ENCODE data around the gene ATXN1.
"Not testable (repeated sequence)": the region's sequence is repeated elsewhere in the genome, so short reads cannot be mapped to it uniquely, and the experiment has no call there.

The ATXN1 gene

DNA sequence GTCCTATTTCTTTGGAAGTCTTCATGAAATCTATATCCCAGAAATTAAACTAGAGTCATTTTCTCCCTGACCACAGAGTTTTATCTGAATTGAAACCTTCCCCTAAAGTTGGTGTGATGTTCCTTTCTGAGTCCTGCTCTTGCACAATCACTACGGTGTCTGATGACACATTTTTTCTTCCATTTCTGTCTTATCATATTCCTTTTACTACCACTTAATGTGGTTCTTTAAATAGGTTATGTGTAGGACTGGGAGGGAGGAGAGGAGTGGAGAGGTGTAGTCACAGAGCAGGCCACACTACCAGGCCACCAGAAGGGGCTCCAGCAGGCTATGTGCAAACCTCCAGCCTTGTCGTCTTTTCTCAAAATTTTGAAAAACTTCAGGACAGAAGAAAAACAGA lies 39.7 kb upstream of the ATXN1 start:
- H3K36me3 ChIP-seq (ENCODE audit: control insufficient read depth, insufficient read depth, low read length) = no peaks in the 10 kb centered on the region
- H3K9me3 ChIP-seq (ENCODE audit: control insufficient read depth, insufficient read depth, low read length) = no peaks in the 10 kb centered on the region
- H3K27me3 ChIP-seq (ENCODE audit: control insufficient read depth, insufficient read depth, low read length) = no peaks in the 10 kb centered on the region
- no peak overlapping the region for H3K27ac ChIP-seq (ENCODE audit: low read length)
- WGBS (ENCODE audit: insufficient coverage, insufficient read length) = no CpG with 5 or more reads among the region's 2 CpGs
- H3K4me1 ChIP-seq (ENCODE audit: control insufficient read depth, insufficient read depth, low read length) = peaks cover 5% of the 10 kb centered on the region; the same call in 1 of the 2 replicates
- no peak for DNase-seq (ENCODE audit: low read depth, low spot score)
- no peak overlapping the region for H3K4me3 ChIP-seq (ENCODE audit: low read length)

- Histone ChIP-seq H3K4me3 (ENCODE audit: low read length) (no peak overlapping the region), H3K36me3 (ENCODE audit: control insufficient read depth, insufficient read depth, low read length) (no peaks in the 10 kb centered on the region), H3K27ac (ENCODE audit: low read length) (no peak overlapping the region), H3K4me1 (ENCODE audit: control insufficient read depth, insufficient read depth, low read length) (peaks cover 5% of the 10 kb centered on the region; the same call in 1 of the 2 replicates), H3K9me3 (ENCODE audit: control insufficient read depth, insufficient read depth, low read length) (no peaks in the 10 kb centered on the region), H3K27me3 (ENCODE audit: control insufficient read depth, insufficient read depth, low read length) (no peaks in the 10 kb centered on the region)
- DNase-seq (ENCODE audit: low read depth, low spot score) = no peak
- WGBS (ENCODE audit: insufficient coverage, insufficient read length) = no CpG with 5 or more reads among the region's 3 CpGs
Observed at GRCh38 chr6:16800341-16800740, 39.1 kb upstream of the ATXN1 start.

DNA sequence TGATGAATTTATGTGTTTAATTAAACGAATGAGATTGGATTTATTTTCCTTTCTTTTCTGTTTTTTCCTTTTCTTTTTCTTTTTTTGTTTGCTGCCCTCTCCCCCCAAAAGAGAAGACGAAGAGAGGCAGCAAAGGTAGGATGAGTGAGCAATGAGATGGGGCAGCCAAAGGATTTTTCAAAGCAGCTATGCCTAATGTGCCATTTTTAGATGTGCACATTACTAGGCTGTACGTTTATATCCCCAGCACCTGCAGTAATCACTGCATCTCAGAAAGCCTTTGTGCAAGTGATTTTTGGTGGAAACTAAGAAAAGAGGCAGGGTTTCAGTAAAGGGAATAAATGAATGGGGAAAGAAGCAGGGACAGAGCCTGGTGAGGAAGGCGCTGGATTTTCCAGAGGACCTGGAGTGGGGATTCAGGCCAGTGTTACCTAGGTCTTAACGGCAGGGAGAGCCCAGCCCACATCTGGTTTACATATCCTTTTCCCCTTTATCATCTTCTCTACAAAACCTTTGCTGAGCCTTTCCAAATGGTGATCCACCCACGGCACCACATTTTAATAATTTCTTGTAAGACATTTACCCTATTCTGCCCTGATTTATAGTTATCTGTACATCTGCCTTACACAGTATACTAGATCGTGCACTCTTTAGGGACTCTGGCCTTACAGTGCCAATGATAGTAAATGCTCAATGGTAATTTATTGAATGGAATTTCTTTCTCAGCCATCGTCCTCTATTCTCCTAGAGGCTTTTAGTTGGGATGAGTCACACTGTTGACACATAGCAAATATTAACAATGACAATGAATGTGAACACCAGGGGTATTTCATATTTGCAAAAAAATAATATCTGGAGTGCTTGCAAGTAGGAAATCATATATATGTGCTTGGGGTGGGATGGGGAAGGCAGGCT lies 38.3 kb upstream of the ATXN1 start:
- H3K27ac ChIP-seq (ENCODE audit: low read length) = no peak overlapping the region
- no CpG with 5 or more reads among the region's 8 CpGs for WGBS (ENCODE audit: insufficient coverage, insufficient read length)

GRCh38 chr6:16793828-16794412 lies 32.7 kb upstream of the ATXN1 start:
- no peaks in the 10 kb centered on the region for H3K36me3 ChIP-seq (ENCODE audit: control insufficient read depth, insufficient read depth, low read length)
- H3K27me3 ChIP-seq (ENCODE audit: control insufficient read depth, insufficient read depth, low read length) = no peaks in the 10 kb centered on the region
- DNase-seq (ENCODE audit: low read depth, low spot score) = no peak
- WGBS (ENCODE audit: insufficient coverage, insufficient read length) = no CpG with 5 or more reads among the region's 3 CpGs
- H3K4me1 ChIP-seq (ENCODE audit: control insufficient read depth, insufficient read depth, low read length) = no peaks in the 10 kb centered on the region
- no peak overlapping the region for H3K4me3 ChIP-seq (ENCODE audit: low read length)
- H3K9me3 ChIP-seq (ENCODE audit: control insufficient read depth, insufficient read depth, low read length) = peaks cover 2% of the 10 kb centered on the region
- H3K27ac ChIP-seq (ENCODE audit: low read length) = no peak overlapping the region

More for the DNA sequence above, 38.3 kb upstream of the ATXN1 start:
- peaks cover 3% of the 10 kb centered on the region; the same call in 1 of the 2 replicates for H3K4me1 ChIP-seq (ENCODE audit: control insufficient read depth, insufficient read depth, low read length)
- DNase-seq (ENCODE audit: low read depth, low spot score) = no peak
- no peaks in the 10 kb centered on the region for H3K36me3 ChIP-seq (ENCODE audit: control insufficient read depth, insufficient read depth, low read length)
- H3K4me3 ChIP-seq (ENCODE audit: low read length) = no peak overlapping the region
- H3K27me3 ChIP-seq (ENCODE audit: control insufficient read depth, insufficient read depth, low read length) = no peaks in the 10 kb centered on the region
- no peaks in the 10 kb centered on the region for H3K9me3 ChIP-seq (ENCODE audit: control insufficient read depth, insufficient read depth, low read length)

GRCh38 chr6:16789329-16790038 lies 28.2 kb upstream of the ATXN1 start:
- Histone ChIP-seq H3K4me1 (ENCODE audit: control insufficient read depth, insufficient read depth, low read length) (no peaks in the 10 kb centered on the region), H3K4me3 (ENCODE audit: low read length) (no peak overlapping the region), H3K27me3 (ENCODE audit: control insufficient read depth, insufficient read depth, low read length) (no peaks in the 10 kb centered on the region), H3K27ac (ENCODE audit: low read length) (no peak overlapping the region), H3K36me3 (ENCODE audit: control insufficient read depth, insufficient read depth, low read length) (no peaks in the 10 kb centered on the region), H3K9me3 (ENCODE audit: control insufficient read depth, insufficient read depth, low read length) (peaks cover 2% of the 10 kb centered on the region)
- no CpG with 5 or more reads among the region's 2 CpGs for WGBS (ENCODE audit: insufficient coverage, insufficient read length)
- no peak for DNase-seq (ENCODE audit: low read depth, low spot score)

DNA sequence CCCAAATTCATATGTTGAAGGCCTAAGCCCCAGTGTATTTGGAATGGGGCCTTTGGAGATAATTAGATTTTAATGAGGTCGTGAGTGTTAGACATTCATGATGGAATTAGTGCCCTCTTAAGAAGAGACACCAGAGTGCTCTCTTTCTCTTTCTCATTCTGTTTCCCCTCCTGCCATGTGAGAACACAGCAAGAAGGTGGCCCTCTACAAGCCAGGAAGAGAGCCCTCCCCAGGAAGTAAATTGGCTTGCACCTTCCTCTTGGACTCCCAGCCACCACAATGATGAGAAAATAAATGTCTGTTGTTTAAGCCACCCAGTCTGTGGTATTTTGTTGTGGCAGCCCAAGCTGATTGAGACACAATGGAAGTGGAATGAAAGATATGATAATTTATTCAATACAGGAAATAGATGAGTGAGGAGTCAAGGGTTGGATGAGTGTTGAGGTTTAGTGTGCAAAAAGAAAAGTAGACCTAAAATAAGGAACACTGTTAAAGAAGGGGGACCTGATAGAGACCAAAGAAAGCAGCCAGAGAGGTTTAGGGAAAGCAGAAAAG lies 25.9 kb upstream of the ATXN1 start:
- no peaks in the 10 kb centered on the region for H3K36me3 ChIP-seq (ENCODE audit: control insufficient read depth, insufficient read depth, low read length)
- H3K4me1 ChIP-seq (ENCODE audit: control insufficient read depth, insufficient read depth, low read length) = no peaks in the 10 kb centered on the region
- no peak for DNase-seq (ENCODE audit: low read depth, low spot score)
- no CpG with 5 or more reads among the region's 1 CpG for WGBS (ENCODE audit: insufficient coverage, insufficient read length)
- no peaks in the 10 kb centered on the region for H3K27me3 ChIP-seq (ENCODE audit: control insufficient read depth, insufficient read depth, low read length)
- H3K27ac ChIP-seq (ENCODE audit: low read length) = no peak overlapping the region
- no peak overlapping the region for H3K4me3 ChIP-seq (ENCODE audit: low read length)
- peaks cover 2% of the 10 kb centered on the region for H3K9me3 ChIP-seq (ENCODE audit: control insufficient read depth, insufficient read depth, low read length)

GRCh38 chr6:16785496-16785895 lies 24.2 kb upstream of the ATXN1 start:
- H3K27me3 ChIP-seq (ENCODE audit: control insufficient read depth, insufficient read depth, low read length) = no peaks in the 10 kb centered on the region
- no peak for DNase-seq (ENCODE audit: low read depth, low spot score)
- peaks cover 2% of the 10 kb centered on the region for H3K9me3 ChIP-seq (ENCODE audit: control insufficient read depth, insufficient read depth, low read length)
- H3K4me3 ChIP-seq (ENCODE audit: low read length) = no peak overlapping the region
- H3K4me1 ChIP-seq (ENCODE audit: control insufficient read depth, insufficient read depth, low read length) = no peaks in the 10 kb centered on the region
- H3K36me3 ChIP-seq (ENCODE audit: control insufficient read depth, insufficient read depth, low read length) = no peaks in the 10 kb centered on the region
- H3K27ac ChIP-seq (ENCODE audit: low read length) = no peak overlapping the region

GRCh38 chr6:16784957-16785356 lies 23.7 kb upstream of the ATXN1 start:
- H3K4me1 ChIP-seq (ENCODE audit: control insufficient read depth, insufficient read depth, low read length); H3K27me3 ChIP-seq (ENCODE audit: control insufficient read depth, insufficient read depth, low read length); H3K27ac ChIP-seq (ENCODE audit: low read length); H3K36me3 ChIP-seq (ENCODE audit: control insufficient read depth, insufficient read depth, low read length); H3K4me3 ChIP-seq (ENCODE audit: low read length); H3K9me3 ChIP-seq (ENCODE audit: control insufficient read depth, insufficient read depth, low read length); DNase-seq (ENCODE audit: low read depth, low spot score): not testable (repeated sequence)
- no CpG with 5 or more reads among the region's 3 CpGs for WGBS (ENCODE audit: insufficient coverage, insufficient read length)

- no CpG with 5 or more reads among the region's 2 CpGs for WGBS (ENCODE audit: insufficient coverage, insufficient read length)
- no peak overlapping the region for H3K4me3 ChIP-seq (ENCODE audit: low read length)
- H3K36me3 ChIP-seq (ENCODE audit: control insufficient read depth, insufficient read depth, low read length) = no peaks in the 10 kb centered on the region
- H3K9me3 ChIP-seq (ENCODE audit: control insufficient read depth, insufficient read depth, low read length) = no peaks in the 10 kb centered on the region
- H3K27me3 ChIP-seq (ENCODE audit: control insufficient read depth, insufficient read depth, low read length) = no peaks in the 10 kb centered on the region
- H3K27ac ChIP-seq (ENCODE audit: low read length) = no peak overlapping the region
- no peaks in the 10 kb centered on the region for H3K4me1 ChIP-seq (ENCODE audit: control insufficient read depth, insufficient read depth, low read length)
- no peak for DNase-seq (ENCODE audit: low read depth, low spot score)
Observed at GRCh38 chr6:16783952-16784565, 22.8 kb upstream of the ATXN1 start.

DNA sequence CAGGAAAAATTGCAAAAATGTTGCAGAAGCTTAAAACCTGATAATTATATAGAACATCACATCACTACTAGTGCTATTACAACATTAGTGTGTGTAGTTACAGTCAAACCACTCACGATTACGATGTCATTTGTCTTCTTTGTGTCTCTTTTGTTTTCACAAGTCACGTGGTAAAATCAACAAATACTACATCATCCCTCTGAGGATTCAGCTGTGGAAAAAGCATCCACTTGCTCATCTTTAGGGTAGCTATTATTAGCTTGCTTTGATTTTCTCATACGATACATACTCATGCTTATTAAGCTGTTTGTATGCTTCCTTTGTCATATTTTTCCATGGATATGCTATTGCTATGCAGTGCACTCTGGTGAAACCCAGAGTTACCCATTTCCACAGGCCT lies 22.2 kb upstream of the ATXN1 start:
- no peak overlapping the region for H3K27ac ChIP-seq (ENCODE audit: low read length)
- H3K4me3 ChIP-seq (ENCODE audit: low read length) = no peak overlapping the region
- H3K4me1 ChIP-seq (ENCODE audit: control insufficient read depth, insufficient read depth, low read length) = no peaks in the 10 kb centered on the region
- DNase-seq (ENCODE audit: low read depth, low spot score) = no peak
- no peaks in the 10 kb centered on the region for H3K27me3 ChIP-seq (ENCODE audit: control insufficient read depth, insufficient read depth, low read length)
- no CpG with 5 or more reads among the region's 4 CpGs for WGBS (ENCODE audit: insufficient coverage, insufficient read length)
- H3K9me3 ChIP-seq (ENCODE audit: control insufficient read depth, insufficient read depth, low read length) = no peaks in the 10 kb centered on the region
- H3K36me3 ChIP-seq (ENCODE audit: control insufficient read depth, insufficient read depth, low read length) = no peaks in the 10 kb centered on the region
